GM13977 (cell line): Measurements from ENCODE around the gene GTF3C4.

Experiments used
- DNase-seq: peaks from one replicate; pipeline ENCODE4 v3.0.0; 2012; ENCODE audit warnings: low spot score
- in situ Hi-C: fragments of 300-500 bp; cut with MboI; formaldehyde crosslinking; loops from one replicate; pipeline ENCODE4 v1.12.0; 2022; ENCODE audit warnings: low sequenced_read_pairs, low pct_unique_long_range_greater_than_20kb, mixed read lengths, inconsistent platforms; ENCODE audit not compliant: unreplicated experiment
- TF ChIP-seq, protein P1 (sequence below): IDR thresholded peaks from 2 replicates; pipeline ENCODE4 v1.5.1; 2012; ENCODE audit warnings: mild to moderate bottlenecking, control low read depth; ENCODE audit not compliant: insufficient read depth; ENCODE audit errors: extremely low read depth, missing control alignments

The GTF3C4 gene

GRCh38 chr9:132669698-132670456 lies 387 bp upstream of the GTF3C4 start, which contains the start of gene DDX31:
Gene DDX31, minus strand, starts transcription at chr9:132669983. Its CDS starts 49 bp downstream, at chr9:132669934.
- in situ Hi-C loops = no loop called here
- peak; percentile 95 for DNase-seq
- TF ChIP-seq, protein P1, sequence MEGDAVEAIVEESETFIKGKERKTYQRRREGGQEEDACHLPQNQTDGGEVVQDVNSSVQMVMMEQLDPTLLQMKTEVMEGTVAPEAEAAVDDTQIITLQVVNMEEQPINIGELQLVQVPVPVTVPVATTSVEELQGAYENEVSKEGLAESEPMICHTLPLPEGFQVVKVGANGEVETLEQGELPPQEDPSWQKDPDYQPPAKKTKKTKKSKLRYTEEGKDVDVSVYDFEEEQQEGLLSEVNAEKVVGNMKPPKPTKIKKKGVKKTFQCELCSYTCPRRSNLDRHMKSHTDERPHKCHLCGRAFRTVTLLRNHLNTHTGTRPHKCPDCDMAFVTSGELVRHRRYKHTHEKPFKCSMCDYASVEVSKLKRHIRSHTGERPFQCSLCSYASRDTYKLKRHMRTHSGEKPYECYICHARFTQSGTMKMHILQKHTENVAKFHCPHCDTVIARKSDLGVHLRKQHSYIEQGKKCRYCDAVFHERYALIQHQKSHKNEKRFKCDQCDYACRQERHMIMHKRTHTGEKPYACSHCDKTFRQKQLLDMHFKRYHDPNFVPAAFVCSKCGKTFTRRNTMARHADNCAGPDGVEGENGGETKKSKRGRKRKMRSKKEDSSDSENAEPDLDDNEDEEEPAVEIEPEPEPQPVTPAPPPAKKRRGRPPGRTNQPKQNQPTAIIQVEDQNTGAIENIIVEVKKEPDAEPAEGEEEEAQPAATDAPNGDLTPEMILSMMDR = no peak

- TF ChIP-seq, protein P1 = no peak
- no peak for DNase-seq
- in situ Hi-C loops = no loop called here
These were observed 1.6 kb downstream of the GTF3C4 start for GRCh38 chr9:132671620-132672412.

DNA sequence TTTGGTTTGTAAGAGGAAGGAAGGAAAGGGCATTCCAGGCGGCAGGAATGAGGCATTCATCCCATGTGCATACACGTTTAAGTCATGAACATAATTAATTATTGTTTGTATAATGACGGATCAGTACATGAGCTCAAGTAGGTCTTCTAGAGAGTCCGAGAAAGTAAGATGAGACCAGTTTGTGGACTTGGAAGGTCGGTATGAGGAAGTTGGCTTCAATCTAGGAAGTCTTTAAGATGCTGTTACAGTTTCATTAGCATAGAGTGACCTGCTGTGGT lies 2.1 kb downstream of the GTF3C4 start:
- no peak for DNase-seq
- TF ChIP-seq, protein P1 = no peak
- in situ Hi-C loops = no loop called here

- DNase-seq = no peak
- TF ChIP-seq, protein P1 = no peak
- in situ Hi-C loops = no loop called here
These were observed 3.1 kb downstream of the GTF3C4 start for GRCh38 chr9:132673355-132673754.

DNA sequence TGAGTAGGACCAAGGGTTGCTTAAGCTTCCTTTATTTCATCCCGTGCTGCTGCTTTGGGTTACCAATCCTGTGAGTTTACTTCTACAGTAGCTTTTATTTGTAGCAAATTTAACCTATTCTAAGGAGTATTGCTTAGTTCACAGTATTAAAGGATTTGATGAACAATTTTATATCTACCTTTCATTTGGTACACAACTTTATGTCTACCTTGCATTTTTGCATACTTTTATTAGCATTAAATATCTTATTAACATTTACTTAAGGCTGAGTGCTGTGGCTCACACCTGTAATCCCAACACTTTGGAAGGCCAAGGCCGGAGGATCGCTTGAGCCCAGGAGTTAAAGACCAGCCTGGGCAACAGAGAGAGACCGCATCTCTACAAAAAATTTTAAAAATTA lies 4.2 kb downstream of the GTF3C4 start:
- in situ Hi-C loops = no loop called here
- DNase-seq = no peak
- TF ChIP-seq, protein P1 = no peak

DNA sequence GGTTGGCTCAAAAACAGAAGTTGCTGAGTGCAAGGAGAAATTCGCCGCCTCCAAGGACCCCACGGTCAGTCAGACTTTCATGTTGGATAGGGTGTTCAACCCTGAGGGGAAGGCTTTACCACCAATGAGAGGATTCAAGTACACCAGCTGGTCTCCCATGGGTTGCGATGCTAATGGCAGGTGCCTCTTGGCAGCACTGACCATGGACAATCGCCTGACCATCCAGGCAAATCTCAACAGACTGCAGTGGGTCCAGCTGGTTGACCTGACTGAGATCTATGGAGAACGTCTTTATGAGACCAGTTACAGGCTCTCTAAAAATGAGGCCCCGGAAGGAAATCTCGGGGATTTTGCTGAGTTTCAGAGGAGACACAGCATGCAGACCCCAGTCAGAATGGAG lies 7.7 kb downstream of the GTF3C4 start:
- TF ChIP-seq, protein P1 = no peak
- DNase-seq = no peak

More for the DNA sequence above, 7.7 kb downstream of the GTF3C4 start:
- in situ Hi-C loops = no loop called here
